ENCODE data around the gene ASGR2. TPM values are rescaled to one million over a fixed set of nuclear protein-coding genes. Genes with fewer than 3 reads are reported as not detected.

Gene ASGR2
- total RNA-seq, 1 donor from 2014 or later, result 0.82 TPM

- peak overlapping the region; percentile 84 for H3K27ac Mint-ChIP-seq
- peaks cover 21% of the 10 kb centered on the region for H3K4me1 Mint-ChIP-seq (ENCODE audit: unreplicated experiment)
- H3K9me3 Mint-ChIP-seq, result no peaks in the 10 kb centered on the region
- H3K27me3 Mint-ChIP-seq, result peaks cover 7% of the 10 kb centered on the region
- no peak for DNase-seq (ENCODE audit: extremely low spot score, unreplicated experiment)
- peak; percentile 99 for TF ChIP-seq CTCF (conservative IDR thresholded peaks at IDR 0.05)
- no peaks in the 10 kb centered on the region for H3K36me3 Mint-ChIP-seq
- H3K4me3 Mint-ChIP-seq, result peak overlapping the region; percentile 62
These were observed 21.8 kb upstream of the ASGR2 start for GRCh38 chr17:7136266-7136877.

- Mint-ChIP-seq H3K4me3 (no peak overlapping the region), H3K27me3 (peaks cover 3% of the 10 kb centered on the region)
These were observed 19.3 kb upstream of the ASGR2 start for GRCh38 chr17:7133916-7134315.

GRCh38 chr17:7133424-7133823 is 18.8 kb upstream of the ASGR2 start:
- no peak for DNase-seq (ENCODE audit: extremely low spot score, unreplicated experiment)
- H3K9me3 Mint-ChIP-seq, result no peaks in the 10 kb centered on the region
- H3K4me3 Mint-ChIP-seq, result peak overlapping the region; percentile 31
- no peaks in the 10 kb centered on the region for H3K36me3 Mint-ChIP-seq
- TF ChIP-seq CTCF (conservative IDR thresholded peaks at IDR 0.05), result peak; percentile 56
- peaks cover 3% of the 10 kb centered on the region for H3K27me3 Mint-ChIP-seq
- peaks cover 18% of the 10 kb centered on the region for H3K4me1 Mint-ChIP-seq (ENCODE audit: unreplicated experiment)
- H3K27ac Mint-ChIP-seq, result peak overlapping the region; percentile 46

More at GRCh38 chr17:7133916-7134315, 19.3 kb upstream of the ASGR2 start:
- Mint-ChIP-seq H3K27ac (peak overlapping the region; percentile 46), H3K9me3 (no peaks in the 10 kb centered on the region), H3K36me3 (no peaks in the 10 kb centered on the region), H3K4me1 (ENCODE audit: unreplicated experiment) (peaks cover 18% of the 10 kb centered on the region)
- DNase-seq (ENCODE audit: extremely low spot score, unreplicated experiment), result no peak
- TF ChIP-seq CTCF (conservative IDR thresholded peaks at IDR 0.05), result no peak

- H3K4me3 Mint-ChIP-seq, result no peak overlapping the region
- H3K4me1 Mint-ChIP-seq (ENCODE audit: unreplicated experiment), result peaks cover 18% of the 10 kb centered on the region
- H3K36me3 Mint-ChIP-seq, result no peaks in the 10 kb centered on the region
These were observed 18.0 kb upstream of the ASGR2 start for GRCh38 chr17:7132511-7133094.

GRCh38 chr17:7131423-7131791 is 16.8 kb upstream of the ASGR2 start:
- no peak for TF ChIP-seq CTCF (conservative IDR thresholded peaks at IDR 0.05)
- no peaks in the 10 kb centered on the region for H3K36me3 Mint-ChIP-seq
- DNase-seq (ENCODE audit: extremely low spot score, unreplicated experiment), result no peak
- H3K27ac Mint-ChIP-seq, result no peak overlapping the region
- no peaks in the 10 kb centered on the region for H3K9me3 Mint-ChIP-seq
- H3K27me3 Mint-ChIP-seq, result peaks cover 3% of the 10 kb centered on the region
- H3K4me1 Mint-ChIP-seq (ENCODE audit: unreplicated experiment), result peaks cover 18% of the 10 kb centered on the region
- peak overlapping the region; percentile 11 for H3K4me3 Mint-ChIP-seq

More at GRCh38 chr17:7132511-7133094, 18.0 kb upstream of the ASGR2 start:
- DNase-seq (ENCODE audit: extremely low spot score, unreplicated experiment), result no peak
- Mint-ChIP-seq H3K27ac (peak overlapping the region; percentile 66), H3K9me3 (no peaks in the 10 kb centered on the region), H3K27me3 (peaks cover 3% of the 10 kb centered on the region)
- TF ChIP-seq CTCF (conservative IDR thresholded peaks at IDR 0.05), result no peak
